Right lobe of liver (tissue), 4 donors: Measurements from ENCODE around the gene ZNF618.

Experiments used
- CTCF ChIP-seq, 4 donors: fragments of 200-600 bp in 3 of 4; fragments of 450-650 bp in 1 of 4; IDR thresholded peaks; one replicate each; pipeline versions ENCODE4 v1.5.1 to v1.8.0; 2016 to 2022; ENCODE audit warnings: antibody characterized with exemption in 4 of 4, mild to moderate bottlenecking in 2 of 4
- POLR2A ChIP-seq: fragments of 450-650 bp; IDR thresholded peaks from one replicate; pipeline ENCODE4 v1.6.1; 2017; ENCODE audit warnings: antibody characterized with exemption, mild to moderate bottlenecking
- donor health status: DM: no; HTN: no; CAD: no.
- donor health status: DM: no; HTN: no; CAD: no.
- donor health status: DM: no; HTN: yes; CAD: no.

GRCh38 chr9:113899205-113899604 lies 23.1 kb downstream of the ZNF618 start:
- TF ChIP-seq CTCF (IDR thresholded peaks at IDR 0.05) (no peak), POLR2A (no peak)
